NCI-H1694 (cell line): ENCODE results near the gene IL27RA.

Experiments
- DNase-seq: peaks from one replicate; lab custom pipeline; 2025; lab: John Stamatoyannopoulos, UW

IL27RA gene

DNA sequence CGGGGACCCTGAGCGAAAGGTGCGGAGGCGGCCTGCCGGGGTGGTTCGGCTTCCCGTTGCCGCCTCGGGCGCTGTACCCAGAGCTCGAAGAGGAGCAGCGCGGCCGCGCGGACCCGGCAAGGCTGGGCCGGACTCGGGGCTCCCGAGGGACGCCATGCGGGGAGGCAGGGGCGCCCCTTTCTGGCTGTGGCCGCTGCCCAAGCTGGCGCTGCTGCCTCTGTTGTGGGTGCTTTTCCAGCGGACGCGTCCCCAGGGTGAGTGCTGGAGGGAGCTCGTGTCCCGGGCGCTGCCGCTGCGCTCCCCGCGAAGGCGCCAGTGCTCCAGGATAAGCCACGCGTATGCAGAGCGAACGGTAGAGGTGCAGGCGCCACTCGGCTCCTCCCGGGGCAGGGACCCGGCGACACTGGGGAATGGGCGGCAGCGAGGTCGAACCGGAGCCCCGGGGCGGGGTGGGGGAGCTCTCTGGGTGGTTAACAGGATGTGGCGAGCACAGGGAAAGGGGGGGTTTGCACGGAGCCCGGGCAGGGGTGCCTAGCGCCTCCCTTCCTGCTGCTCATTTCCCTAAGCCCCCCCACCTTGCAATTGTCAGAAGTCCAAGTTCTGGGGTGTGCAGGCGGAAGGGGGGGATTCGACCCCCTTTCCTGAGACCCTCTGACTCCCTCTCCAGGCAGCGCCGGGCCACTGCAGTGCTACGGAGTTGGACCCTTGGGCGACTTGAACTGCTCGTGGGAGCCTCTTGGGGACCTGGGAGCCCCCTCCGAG lies at the start of gene IL27RA:
IL27RA (plus strand) TSS at position 44 of the 762 bp plus-strand sequence; CDS start at position 155, 111 bp downstream.
- peak; percentile 44 for DNase-seq

DNA sequence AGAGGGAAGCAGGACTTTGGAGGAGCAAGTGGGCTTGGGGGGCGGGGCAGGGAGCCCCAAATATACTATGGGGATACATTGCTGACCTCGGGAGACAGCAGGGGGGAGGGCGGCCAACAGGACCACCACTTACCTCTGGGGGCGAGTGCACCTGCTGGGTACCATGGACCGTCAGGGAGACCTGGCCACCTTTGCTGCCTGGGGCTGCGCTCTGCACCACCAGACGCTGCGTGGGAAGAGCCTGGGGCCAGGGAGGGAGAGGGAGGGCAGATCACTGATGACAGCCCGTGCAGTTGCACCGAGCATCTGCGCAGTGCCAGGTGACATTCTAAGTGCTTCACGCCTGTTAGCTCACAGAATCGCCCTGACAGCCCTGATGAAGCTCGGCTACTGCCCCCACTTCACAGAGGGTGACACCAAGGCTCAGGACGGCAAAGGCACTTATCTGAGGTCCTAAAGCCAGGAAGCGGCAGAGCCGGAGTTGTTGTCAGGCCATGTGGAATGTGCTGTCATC lies 49.5 kb upstream of the IL27RA start:
- DNase-seq = no peak

DNA sequence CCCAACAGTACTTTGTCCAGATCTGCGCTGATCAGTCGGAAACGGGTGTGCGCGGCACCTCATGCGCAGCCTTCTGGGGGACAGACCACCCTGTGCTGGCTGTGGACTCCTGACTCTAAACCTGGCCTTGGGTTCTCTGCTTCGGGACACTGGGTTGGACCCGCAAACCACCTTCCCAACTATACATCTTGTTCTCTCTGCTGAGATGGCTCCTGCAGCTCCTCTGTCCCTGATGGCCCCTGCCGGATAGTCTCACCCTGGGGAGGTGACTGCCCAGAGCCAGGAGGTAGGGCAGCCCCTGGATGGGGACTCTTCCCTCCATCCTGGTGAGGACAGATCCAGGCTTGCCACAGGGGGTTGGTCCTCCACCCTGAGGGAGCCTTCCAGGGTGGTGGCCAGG lies 48.8 kb upstream of the IL27RA start:
- no peak for DNase-seq

DNA sequence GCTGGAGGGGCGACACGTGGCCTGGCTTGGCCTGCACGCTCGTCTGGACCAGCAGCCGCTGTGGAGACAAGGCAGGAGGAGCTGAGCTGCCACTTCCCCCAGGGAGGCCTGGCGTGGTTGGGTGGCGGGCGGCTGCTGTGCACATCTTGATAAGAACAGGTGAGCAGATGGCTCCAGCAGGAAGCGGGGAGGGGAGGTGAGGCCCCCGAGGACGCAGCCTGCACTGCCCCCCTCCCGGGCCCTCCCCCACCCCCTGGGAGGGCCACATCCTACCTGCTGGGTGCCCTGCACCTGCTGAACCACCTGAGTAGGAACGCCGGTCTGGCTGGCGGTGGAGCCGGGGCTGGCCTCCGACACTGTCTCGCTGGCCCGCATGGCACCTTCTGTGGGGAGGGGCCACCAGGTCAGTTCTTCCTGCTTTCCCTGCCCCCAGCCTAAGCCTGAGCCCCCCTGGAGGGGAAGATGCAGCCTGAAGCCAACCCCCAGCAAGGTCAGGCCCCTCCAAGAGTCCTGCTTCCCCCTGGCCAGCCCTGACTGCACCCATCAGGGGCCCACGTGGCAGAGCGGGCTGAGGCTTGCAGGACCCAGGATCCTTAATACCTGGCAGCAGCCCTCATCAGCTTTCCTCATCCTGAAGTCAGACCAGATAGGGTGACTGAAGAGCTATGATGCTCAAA lies 48.2 kb upstream of the IL27RA start:
- DNase-seq = no peak

DNA sequence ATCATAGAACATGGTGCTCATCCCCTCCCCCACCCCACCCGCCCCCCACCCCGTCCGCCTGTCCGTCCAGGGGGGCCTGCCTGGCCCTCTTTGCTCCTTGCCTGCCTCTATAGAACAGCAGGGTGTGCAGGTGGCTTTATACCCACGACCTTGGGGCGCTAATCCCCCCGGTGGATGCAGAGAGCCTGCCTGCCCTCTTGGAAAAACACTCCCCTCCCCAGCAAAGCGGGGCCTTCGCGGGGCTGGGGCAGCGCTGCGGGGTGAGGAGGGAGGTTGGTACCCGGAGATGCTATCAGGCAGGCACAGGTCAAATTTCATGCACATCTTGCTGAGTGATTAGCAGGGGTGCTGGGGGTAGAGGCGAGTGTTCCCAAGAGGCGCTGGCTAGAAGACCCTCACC lies 47.4 kb upstream of the IL27RA start:
- DNase-seq = no peak

DNA sequence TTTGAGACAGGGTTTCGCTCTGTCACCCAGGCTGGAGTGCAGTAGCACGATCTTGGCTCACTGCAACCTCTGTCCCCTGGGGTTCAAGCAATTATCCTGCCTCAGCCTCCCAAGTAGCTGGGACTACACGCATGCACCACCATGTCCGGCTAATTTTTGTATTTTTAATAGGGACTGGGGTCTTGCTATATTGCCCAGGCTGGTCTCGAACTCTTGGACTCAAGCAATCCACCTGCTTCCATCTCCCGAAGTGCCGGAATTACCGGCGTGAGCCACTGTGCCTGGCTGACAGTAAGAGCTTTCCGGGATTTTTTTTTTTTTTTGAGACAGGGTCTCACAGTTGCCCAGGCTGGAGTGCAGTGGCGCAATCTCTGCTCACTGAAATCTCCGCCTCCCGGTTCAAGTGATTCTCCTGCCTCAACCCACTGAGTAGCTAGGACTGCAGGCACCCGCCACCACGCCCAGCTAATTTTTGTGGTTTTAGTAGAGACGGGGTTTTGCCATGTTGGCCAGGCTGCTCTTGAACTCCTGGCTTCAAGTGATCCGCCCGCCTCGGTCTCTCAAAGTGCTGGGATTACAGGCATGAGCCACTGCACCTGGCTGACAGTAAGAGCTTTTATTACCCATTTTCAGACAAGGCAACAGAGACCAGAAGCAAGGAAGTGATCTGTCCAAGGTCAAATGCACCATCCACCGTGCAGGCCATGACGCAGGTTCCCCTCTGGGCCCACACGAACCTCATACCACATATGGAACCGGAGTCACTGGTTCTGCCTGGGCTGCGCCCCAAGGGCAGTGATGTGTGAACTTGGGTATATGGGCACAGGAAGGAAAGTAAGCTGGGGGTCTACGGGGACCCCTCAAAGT lies 46.5 kb upstream of the IL27RA start:
- DNase-seq = no peak

DNA sequence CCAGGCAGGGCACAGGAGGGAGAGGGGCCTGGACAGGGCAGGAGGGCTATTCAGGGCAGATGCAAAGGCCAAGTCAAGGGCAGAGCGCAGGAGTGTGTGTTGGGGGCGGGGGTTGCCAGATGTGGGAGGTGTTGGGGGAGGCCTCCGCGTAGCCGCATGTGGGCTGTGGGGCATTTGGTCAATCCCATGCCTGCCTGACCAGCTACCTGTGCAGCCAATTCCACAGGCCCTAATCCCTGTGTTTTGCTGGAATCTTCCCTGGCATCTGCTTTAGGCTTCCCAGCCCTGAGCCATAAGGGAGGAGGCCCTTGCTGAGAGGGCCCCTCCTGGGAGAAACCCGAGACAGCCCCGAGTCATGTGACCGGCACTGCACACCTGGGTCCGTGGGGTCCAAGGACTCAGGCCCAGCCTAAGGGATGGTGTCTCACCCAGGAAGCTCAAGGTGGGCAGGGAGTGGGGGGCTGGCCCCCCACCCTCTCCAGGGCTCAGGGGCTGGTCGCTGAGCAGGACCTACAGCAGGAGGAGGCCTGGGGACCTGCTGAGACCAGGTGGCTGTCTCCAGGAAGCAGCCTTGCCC lies 45.7 kb upstream of the IL27RA start:
- no peak for DNase-seq

- DNase-seq = no peak
Observed at GRCh38 chr19:13986348-13986904, 45.1 kb upstream of the IL27RA start.

GRCh38 chr19:13987101-13987890 lies 44.3 kb upstream of the IL27RA start:
- no peak for DNase-seq

DNA sequence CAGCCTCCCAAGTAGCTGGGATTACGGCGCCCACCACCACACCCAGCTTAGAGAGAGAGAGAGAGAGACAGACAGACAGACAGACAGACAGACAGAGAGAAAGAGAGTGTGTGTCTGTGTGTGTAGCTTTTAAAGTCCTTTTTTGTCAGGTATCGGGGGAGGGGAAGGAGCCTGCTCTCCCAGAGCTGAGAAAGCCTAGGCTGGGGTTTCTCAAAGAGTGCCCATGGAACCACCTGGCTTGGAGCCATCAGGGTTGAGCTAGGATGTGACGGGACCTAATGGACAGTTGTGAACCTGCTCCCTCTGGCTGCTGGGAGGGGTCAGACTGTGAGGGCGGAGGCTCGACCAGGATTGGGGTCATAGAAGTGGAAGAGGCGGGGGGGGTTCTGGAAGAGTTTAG lies 42.1 kb upstream of the IL27RA start:
- DNase-seq = no peak

- no peak for DNase-seq
Observed at GRCh38 chr19:13990085-13990484, 41.5 kb upstream of the IL27RA start.

DNA sequence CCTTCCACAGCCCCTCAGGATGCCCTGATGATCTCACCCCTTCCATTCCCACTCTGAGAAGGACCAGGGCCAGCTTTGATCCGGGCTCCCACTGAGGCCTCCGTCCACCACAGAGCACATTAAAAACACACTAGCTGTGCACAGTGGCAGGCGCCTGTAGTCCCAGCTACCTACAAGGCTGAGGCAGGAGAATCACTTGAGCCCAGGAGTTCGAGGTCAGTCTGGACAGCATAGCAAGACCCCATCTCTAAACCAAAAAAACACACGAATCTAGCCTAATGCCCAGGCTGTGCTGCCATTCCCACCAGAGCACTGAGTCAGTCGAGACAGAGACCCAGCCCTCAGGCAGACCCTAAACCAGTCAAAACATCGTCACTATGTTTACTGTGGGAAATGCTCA lies 39.5 kb upstream of the IL27RA start:
- DNase-seq = no peak

DNA sequence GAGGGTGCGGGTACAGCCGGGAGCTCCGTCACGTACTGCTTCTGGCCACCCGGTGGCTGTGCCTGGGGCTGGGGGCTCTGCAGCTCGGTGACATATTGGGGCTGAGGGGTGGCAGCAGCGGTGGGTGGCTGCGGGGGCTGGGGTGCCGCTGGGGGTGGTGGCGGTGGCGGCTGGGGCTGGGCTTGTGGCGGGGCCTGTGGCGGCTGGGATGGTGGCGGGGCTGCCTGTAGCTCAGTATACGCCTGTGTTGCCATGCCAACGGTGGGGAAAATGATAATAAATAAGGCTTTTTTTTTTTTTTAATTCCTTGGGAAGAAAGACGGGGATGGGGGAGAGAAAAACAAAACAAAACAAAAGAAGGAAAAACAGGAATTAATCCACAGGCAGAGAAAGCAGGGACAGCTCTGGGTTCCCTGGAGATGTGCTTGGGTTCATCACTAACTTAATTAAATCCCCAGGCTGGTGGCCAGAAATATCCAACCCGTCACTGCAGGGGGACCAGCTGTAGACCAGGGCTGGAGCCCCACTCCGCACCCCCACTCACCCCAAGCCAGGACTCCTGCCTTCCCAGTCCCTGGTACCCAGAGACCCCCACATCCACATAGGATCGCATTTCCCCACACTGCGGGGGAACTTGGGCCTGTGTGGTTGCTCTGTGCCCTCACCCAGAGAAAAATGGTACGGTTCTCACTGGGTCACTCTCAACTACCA lies 37.8 kb upstream of the IL27RA start:
- DNase-seq = no peak

DNA sequence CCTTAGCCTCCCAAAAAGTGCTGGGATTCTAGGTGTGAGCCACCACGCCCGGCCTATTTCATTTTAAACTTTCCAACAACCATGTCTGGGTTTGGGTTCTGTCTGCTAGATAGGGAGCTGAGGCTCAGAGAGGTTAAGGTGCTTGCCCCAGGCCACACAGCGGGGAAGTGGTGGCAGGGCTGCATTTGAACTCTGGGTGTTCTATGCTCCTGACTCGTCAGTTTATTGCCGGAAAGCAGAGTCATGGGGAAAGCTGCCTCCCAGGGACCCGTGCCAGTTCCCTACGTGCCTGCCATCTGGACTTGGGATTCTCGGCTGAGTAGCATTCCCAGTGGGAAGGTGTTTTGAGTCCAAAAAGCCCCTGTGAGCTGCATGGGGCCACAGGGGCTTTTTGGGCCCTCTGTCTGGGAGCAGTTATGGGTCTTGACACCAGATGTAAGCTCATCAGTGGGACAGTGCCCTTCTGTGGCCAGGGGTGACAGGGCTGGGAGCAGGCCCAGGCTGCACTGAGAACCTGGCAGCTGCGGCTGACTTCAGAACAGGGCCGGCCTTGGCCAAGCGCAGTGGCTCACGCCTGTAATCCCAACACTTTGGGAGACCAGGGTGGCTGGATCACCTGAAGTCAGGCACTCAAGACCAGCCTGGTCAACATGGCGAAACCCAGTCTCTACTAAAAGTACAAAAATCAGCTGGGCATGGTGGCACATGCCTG lies 36.4 kb upstream of the IL27RA start:
- peak; percentile 42 for DNase-seq

GRCh38 chr19:13995878-13996765 lies 35.4 kb upstream of the IL27RA start:
- DNase-seq = no peak

DNA sequence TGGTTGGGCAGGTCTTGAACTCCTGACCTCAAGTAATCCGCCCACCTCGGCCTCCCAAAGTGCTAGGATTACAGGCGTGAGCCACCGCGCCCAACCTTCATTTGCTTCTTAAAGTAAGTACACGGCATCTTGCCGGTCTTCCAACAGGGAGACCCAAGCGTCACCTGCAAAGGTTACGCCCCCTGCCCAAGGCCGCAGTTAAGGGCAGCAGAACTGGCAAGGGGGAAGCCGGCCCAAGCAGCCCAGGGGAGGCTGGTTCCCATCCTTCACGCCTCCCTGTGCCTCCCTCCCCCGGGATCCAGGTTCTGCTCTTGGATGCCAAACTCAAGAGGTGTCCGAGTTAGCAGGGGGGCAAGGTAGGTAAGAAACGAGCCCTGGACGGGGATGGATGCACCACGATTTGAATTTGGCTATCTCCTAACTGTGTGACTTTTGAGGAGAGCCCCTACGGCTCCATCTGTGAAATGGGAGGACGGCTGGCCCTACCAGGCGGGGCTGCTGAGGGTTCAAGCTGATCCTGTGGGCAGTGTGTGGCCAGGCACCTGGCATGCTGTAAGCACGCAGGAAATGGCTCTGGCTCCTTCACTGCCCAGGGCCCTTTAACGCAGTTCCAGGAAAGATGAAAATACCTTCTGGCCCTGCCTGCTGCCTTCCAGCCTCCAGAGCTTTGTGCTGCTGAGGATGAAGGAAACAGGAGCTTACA lies 34.5 kb upstream of the IL27RA start:
- no peak for DNase-seq

GRCh38 chr19:13997631-13997962 lies 34.0 kb upstream of the IL27RA start:
- no peak for DNase-seq

- DNase-seq = no peak
Observed at GRCh38 chr19:13998426-13998825, 33.1 kb upstream of the IL27RA start.
